PC-3 (cell line): ENCODE data around the gene KLHDC8B. TPM values are rescaled to one million over a fixed set of nuclear protein-coding genes. Genes with fewer than 3 reads are reported as not detected.
"Not testable (repeated sequence)": the region's sequence is repeated elsewhere in the genome, so short reads cannot be mapped to it uniquely, and the experiment has no call there.

Source experiments
- ATAC-seq: fragments of 200-7000 bp; cut with Tn5 transposase; 2 replicates; pipeline ENCODE4 v1.9.1; 2020; ENCODE audit warnings: mild to moderate bottlenecking, moderate library complexity
- BruUV-seq: library from RNA; stranded (reverse); fragments of 400-500 nt; replicated peaks from 2 replicates; lab custom pipeline; 2021; lab: Mats Ljungman, UMichigan
- CTCF ChIA-PET: fragments of 300-600 bp; sonication (Branson Sonifier 250); formaldehyde crosslinking; loops from one replicate; lab custom pipeline; 2022; ENCODE audit warnings: antibody characterized with exemption; lab: Charles Lee
- POLR2A ChIA-PET: fragments of 300-600 bp; sonication (Branson Sonifier 250); formaldehyde crosslinking; loops from one replicate; lab custom pipeline; 2022; ENCODE audit warnings: antibody characterized with exemption; ENCODE audit not compliant: unreplicated experiment; lab: Charles Lee
- DNase-seq: peaks from one replicate; pipeline ENCODE4 v3.0.0-alpha.2; 2015
- H2AFZ ChIP-seq: fragments of 300-600 bp; sonication (generic); 2 replicates; pipeline ENCODE4 v1.6.0; 2016; ENCODE audit warnings: antibody characterized with exemption, low read length
- H3F3A ChIP-seq: fragments of 300-600 bp; sonication (generic); one replicate; pipeline ENCODE4 v1.6.0; 2017; ENCODE audit warnings: antibody characterized with exemption, low read length, control low read depth, mild to moderate bottlenecking; ENCODE audit not compliant: unreplicated experiment
- H3K27ac ChIP-seq: fragments of 300-600 bp; sonication (generic); 2 replicates; pipeline ENCODE4 v1.5.1; 2016; ENCODE audit warnings: mild to moderate bottlenecking, low read length
- H3K27me3 ChIP-seq: fragments of 300-600 bp; sonication (generic); 2 replicates; pipeline ENCODE4 v1.6.1; 2016; ENCODE audit warnings: low read length, mixed read lengths
- H3K36me3 ChIP-seq: fragments of 300-600 bp; sonication (generic); 2 replicates; pipeline ENCODE4 v1.6.1; 2016; ENCODE audit warnings: low read depth, mixed run types, low read length, mixed read lengths
- H3K4me1 ChIP-seq: fragments of 300-600 bp; sonication (generic); 2 replicates; pipeline ENCODE4 v1.5.1; 2016; ENCODE audit warnings: low read length; ENCODE audit not compliant: insufficient read depth
- H3K4me2 ChIP-seq: fragments of 300-600 bp; sonication (generic); 2 replicates; pipeline ENCODE4 v1.6.0; 2016; ENCODE audit warnings: low read length
- H3K4me3 ChIP-seq: fragments of 300-600 bp; sonication (generic); 2 replicates; pipeline ENCODE4 v1.5.1; 2016; ENCODE audit warnings: mild to moderate bottlenecking, low read length, mixed read lengths
- H3K79me2 ChIP-seq: fragments of 300-600 bp; sonication (generic); 2 replicates; pipeline ENCODE4 v1.6.1; 2017; ENCODE audit warnings: low read length, mixed read lengths
- H3K9ac ChIP-seq: fragments of 300-600 bp; sonication (generic); 2 replicates; pipeline ENCODE4 v1.6.0; 2016; ENCODE audit warnings: mild to moderate bottlenecking, low read length
- H3K9me2 ChIP-seq: fragments of 300-600 bp; sonication (generic); replicated peaks from 2 replicates; pipeline ENCODE4 v1.6.1; 2016; ENCODE audit warnings: mixed run types, low read length, mixed read lengths
- H3K9me3 ChIP-seq: fragments of 300-600 bp; sonication (generic); 2 replicates; pipeline ENCODE4 v1.6.1; 2016; ENCODE audit warnings: low read length, mixed read lengths
- H4K20me1 ChIP-seq: fragments of 300-600 bp; sonication (generic); 2 replicates; pipeline ENCODE4 v1.6.1; 2016; ENCODE audit warnings: low read length, mixed read lengths
- CTCF ChIP-seq: fragments of 300-600 bp; sonication (generic); conservative IDR thresholded peaks from 2 replicates; pipeline ENCODE4 v1.5.1; 2017; ENCODE audit warnings: antibody characterized with exemption, low read depth, mild to moderate bottlenecking, low read length
- EZH2 ChIP-seq: fragments of 300-600 bp; sonication (generic); IDR thresholded peaks from one replicate; pipeline ENCODE4 v1.6.1; 2017; ENCODE audit warnings: antibody characterized with exemption, mild to moderate bottlenecking, low read length; ENCODE audit not compliant: unreplicated experiment
- EZH2phosphoT487 ChIP-seq: fragments of 300-600 bp; sonication (generic); IDR thresholded peaks from 2 replicates; pipeline ENCODE4 v1.6.1; 2018; ENCODE audit warnings: mild to moderate bottlenecking, antibody characterized with exemption, low read length, borderline replicate concordance
- intact Hi-C: fragments of 100-400 bp; cut with micrococcal nuclease; formaldehyde crosslinking; loops from 2 replicates; pipeline ENCODE4 v1.9.0; 2023
- total RNA-seq: library from RNA; depleted of rRNA; stranded (reverse); fragments of >200 nt; gene quantifications from 2 replicates; pipeline ENCODE4 v1.2.3, GENCODE V29; 2014; rRNA removed

The KLHDC8B gene
- total RNA-seq, 1 experiment from 2014 or later: 34.4 TPM

- intact Hi-C loops: loop anchor here (5.0 kb wide), 1 partner anchor 33 kb away; no protein-coding TSS in a partner anchor
- Histone ChIP-seq H3K79me2 (no peaks in the 10 kb centered on the region), H2AFZ (no peak overlapping the region), H3K9me2 (no peaks in the 10 kb centered on the region), H3K4me1 (peaks cover 7% of the 10 kb centered on the region), H4K20me1 (no peaks in the 10 kb centered on the region), H3K27me3 (no peaks in the 10 kb centered on the region), H3K4me2 (no peak overlapping the region), H3F3A (no peaks in the 10 kb centered on the region), H3K9ac (no peak overlapping the region), H3K27ac (peak overlapping the region; percentile 51), H3K4me3 (no peak overlapping the region), H3K9me3 (no peaks in the 10 kb centered on the region), H3K36me3 (no peaks in the 10 kb centered on the region)
- ATAC-seq: no peak
- POLR2A ChIA-PET: no interaction called here
- no TSS peak for BruUV-seq
- CTCF ChIA-PET: no interaction called here
- TF ChIP-seq EZH2phosphoT487 (no peak), EZH2 (no peak), CTCF (no peak)
- no peak for DNase-seq
Measured at GRCh38 chr3:49219132-49219531, 47.7 kb downstream of the KLHDC8B start.

- H4K20me1 ChIP-seq, DNase-seq, H3K9ac ChIP-seq, H3K9me3 ChIP-seq, H3K4me2 ChIP-seq, ATAC-seq, H2AFZ ChIP-seq, H3K27me3 ChIP-seq, intact Hi-C loops, POLR2A ChIA-PET, H3K9me2 ChIP-seq, CTCF ChIA-PET, H3K36me3 ChIP-seq, H3K27ac ChIP-seq, H3F3A ChIP-seq, BruUV-seq, H3K4me1 ChIP-seq, H3K4me3 ChIP-seq, H3K79me2 ChIP-seq: not testable (repeated sequence)
Measured at GRCh38 chr3:49220985-49221563, 49.7 kb downstream of the KLHDC8B start.

- H2AFZ ChIP-seq: no peak overlapping the region
- H3K4me2 ChIP-seq: no peak overlapping the region
- H3K36me3 ChIP-seq: no peaks in the 10 kb centered on the region
- H3K4me3 ChIP-seq: no peak overlapping the region
- no peaks in the 10 kb centered on the region for H3K9me2 ChIP-seq
- no peaks in the 10 kb centered on the region for H4K20me1 ChIP-seq
- TF ChIP-seq CTCF (no peak), EZH2phosphoT487 (no peak), EZH2 (no peak)
- BruUV-seq: no TSS peak
- H3K27ac ChIP-seq: no peak overlapping the region
- H3K79me2 ChIP-seq: no peaks in the 10 kb centered on the region
- DNase-seq (peak; percentile 69), ATAC-seq (no peak)
- H3K9ac ChIP-seq: no peak overlapping the region
- H3K27me3 ChIP-seq: no peaks in the 10 kb centered on the region
- peaks cover 7% of the 10 kb centered on the region for H3K4me1 ChIP-seq
- CTCF ChIA-PET: no interaction called here
- intact Hi-C loops: no loop called here
- POLR2A ChIA-PET: no interaction called here
- H3F3A ChIP-seq: no peaks in the 10 kb centered on the region
- H3K9me3 ChIP-seq: no peaks in the 10 kb centered on the region
Measured at GRCh38 chr3:49222002-49222401, 50.6 kb downstream of the KLHDC8B start.

Other genes with a start within 250 kb of the KLHDC8B start
- 44.5 and 50.1 TPM in 2 replicates for gene P4HTM, start 181.4 kb upstream of the KLHDC8B start, total RNA-seq
- gene WDR6, start 164.2 kb upstream of the KLHDC8B start, total RNA-seq: 92.7 and 117 TPM in 2 replicates
- 37.2 and 43.3 TPM in 2 replicates for gene DALRD3, start 153.0 kb upstream of the KLHDC8B start, total RNA-seq
- gene NDUFAF3, start 149.5 kb upstream of the KLHDC8B start, total RNA-seq: 191 and 211 TPM in 2 replicates
- 532 and 576 TPM in 2 replicates for gene IMPDH2, start 142.2 kb upstream of the KLHDC8B start, total RNA-seq
- 90.2 and 124 TPM in 2 replicates for gene QRICH1, start 77.5 kb upstream of the KLHDC8B start, total RNA-seq
- gene QARS1, start 66.8 kb upstream of the KLHDC8B start, total RNA-seq: 310 and 316 TPM in 2 replicates
- 84.4 and 86.7 TPM in 2 replicates for gene USP19, start 50.8 kb upstream of the KLHDC8B start, total RNA-seq
- gene LAMB2, start 38.5 kb upstream of the KLHDC8B start, total RNA-seq: 240 and 365 TPM in 2 replicates
- 19.4 and 27.7 TPM in 2 replicates for gene CCDC71, start 5.3 kb upstream of the KLHDC8B start, total RNA-seq
- 3.9 and 10.3 TPM in 2 replicates for gene C3orf62, start 105.6 kb downstream of the KLHDC8B start, total RNA-seq
- 19.9 and 22.8 TPM in 2 replicates for gene USP4, start 168.5 kb downstream of the KLHDC8B start, total RNA-seq
- gene GPX1, start 186.8 kb downstream of the KLHDC8B start, total RNA-seq: 714 and 745 TPM in 2 replicates
- 278 and 292 TPM in 2 replicates for gene RHOA, start 240.4 kb downstream of the KLHDC8B start, total RNA-seq
- gene TCTA, start 240.8 kb downstream of the KLHDC8B start, total RNA-seq: 23.7 and 25.4 TPM in 2 replicates